Nephron (organoid): ENCODE results near the gene COLGALT1.

Experiments
- H3K27ac Mint-ChIP-seq, 3 experiments: 2 replicates each; pipeline ENCODE4 v1.8.0; 2020; ENCODE audit warnings: mixed read lengths in 3 of 3, mild to moderate bottlenecking in 2 of 3, moderate library complexity in 1 of 3
- H3K27me3 Mint-ChIP-seq: 2 replicates; pipeline ENCODE4 v1.8.0; 2021; ENCODE audit warnings: low read depth, mild to moderate bottlenecking, moderate library complexity, mixed read lengths
- H3K36me3 Mint-ChIP-seq: 2 replicates; pipeline ENCODE4 v1.8.0; 2020; ENCODE audit warnings: low read depth, mixed read lengths
- H3K4me1 Mint-ChIP-seq: 2 replicates; pipeline ENCODE4 v1.8.0; 2020; ENCODE audit warnings: mixed read lengths
- H3K4me3 Mint-ChIP-seq, 3 experiments: 2 replicates each; pipeline ENCODE4 v1.8.0; 2020; ENCODE audit warnings: mild to moderate bottlenecking in 3 of 3, mixed read lengths in 3 of 3, moderate library complexity in 2 of 3
- H3K9me3 Mint-ChIP-seq: 2 replicates; pipeline ENCODE4 v1.8.0; 2020; ENCODE audit warnings: mixed read lengths
- CTCF ChIP-seq, 3 experiments: fragments of 200-600 bp; sonication (generic); IDR thresholded peaks; one replicate each; pipeline ENCODE4 v1.5.0; 2021; ENCODE audit warnings: antibody characterized with exemption in 3 of 3; ENCODE audit not compliant: unreplicated experiment in 3 of 3

Gene COLGALT1

GRCh38 chr19:17623224-17623935 is 67.9 kb downstream of the COLGALT1 start:
- Mint-ChIP-seq H3K4me3 (no peak overlapping the region), H3K27me3 (peaks cover 19% of the 10 kb centered on the region), H3K9me3 (peaks cover 15% of the 10 kb centered on the region), H3K4me1 (no peaks in the 10 kb centered on the region), H3K36me3 (no peaks in the 10 kb centered on the region), H3K27ac (no peak overlapping the region)
- TF ChIP-seq CTCF (IDR thresholded peaks at IDR 0.05; ENCODE audit: unreplicated experiment in 3 of 3) = no peak

GRCh38 chr19:17624314-17624991 is 69.0 kb downstream of the COLGALT1 start:
- Mint-ChIP-seq H3K27me3 (peaks cover 18% of the 10 kb centered on the region), H3K4me3 (no peak overlapping the region), H3K4me1 (no peaks in the 10 kb centered on the region), H3K27ac (no peak overlapping the region), H3K36me3 (no peaks in the 10 kb centered on the region), H3K9me3 (peaks cover 15% of the 10 kb centered on the region)
- TF ChIP-seq CTCF (IDR thresholded peaks at IDR 0.05; ENCODE audit: unreplicated experiment in 3 of 3) = no peak

- Mint-ChIP-seq H3K27me3 (peaks cover 14% of the 10 kb centered on the region), H3K27ac (no peak overlapping the region), H3K4me1 (no peaks in the 10 kb centered on the region), H3K36me3 (no peaks in the 10 kb centered on the region), H3K9me3 (peaks cover 15% of the 10 kb centered on the region), H3K4me3 (no peak overlapping the region)
- no peak for TF ChIP-seq CTCF (IDR thresholded peaks at IDR 0.05; ENCODE audit: unreplicated experiment in 3 of 3)
Observed at GRCh38 chr19:17625043-17625442, 69.6 kb downstream of the COLGALT1 start.

- no peak for TF ChIP-seq CTCF (IDR thresholded peaks at IDR 0.05; ENCODE audit: unreplicated experiment in 3 of 3)
- Mint-ChIP-seq H3K4me1 (no peaks in the 10 kb centered on the region), H3K4me3 (no peak overlapping the region), H3K36me3 (no peaks in the 10 kb centered on the region), H3K27ac (no peak overlapping the region), H3K9me3 (peaks cover 14% of the 10 kb centered on the region), H3K27me3 (peaks cover 14% of the 10 kb centered on the region)
Observed at GRCh38 chr19:17625980-17626379, 70.5 kb downstream of the COLGALT1 start.

GRCh38 chr19:17626456-17627015 is 71.1 kb downstream of the COLGALT1 start:
- Mint-ChIP-seq H3K9me3 (peaks cover 12% of the 10 kb centered on the region), H3K4me3 (no peak overlapping the region), H3K36me3 (no peaks in the 10 kb centered on the region), H3K27ac (no peak overlapping the region), H3K4me1 (no peaks in the 10 kb centered on the region), H3K27me3 (peaks cover 11% of the 10 kb centered on the region)
- TF ChIP-seq CTCF (IDR thresholded peaks at IDR 0.05; ENCODE audit: unreplicated experiment in 3 of 3) = no peak
